Testis (tissue), 2 donors: Measurements from ENCODE around the gene HS1BP3.

ENCODE experiments used
- POLR2A ChIP-seq: fragments of 450-650 bp; IDR thresholded peaks from one replicate; pipeline ENCODE4 v1.6.1; 2017; ENCODE audit warnings: antibody characterized with exemption, mild to moderate bottlenecking, moderate library complexity
- TF ChIP-seq, protein P1 (sequence below), 3 experiments: fragments of 450-650 bp in 2 of 3; fragments of 200-600 bp in 1 of 3; sonication (generic) in 1 of 3; IDR thresholded peaks; one replicate each; pipeline ENCODE4 v1.5.1; 2016 to 2019; ENCODE audit warnings: antibody characterized with exemption in 3 of 3, mild to moderate bottlenecking in 2 of 3, moderate library complexity in 1 of 3

DNA sequence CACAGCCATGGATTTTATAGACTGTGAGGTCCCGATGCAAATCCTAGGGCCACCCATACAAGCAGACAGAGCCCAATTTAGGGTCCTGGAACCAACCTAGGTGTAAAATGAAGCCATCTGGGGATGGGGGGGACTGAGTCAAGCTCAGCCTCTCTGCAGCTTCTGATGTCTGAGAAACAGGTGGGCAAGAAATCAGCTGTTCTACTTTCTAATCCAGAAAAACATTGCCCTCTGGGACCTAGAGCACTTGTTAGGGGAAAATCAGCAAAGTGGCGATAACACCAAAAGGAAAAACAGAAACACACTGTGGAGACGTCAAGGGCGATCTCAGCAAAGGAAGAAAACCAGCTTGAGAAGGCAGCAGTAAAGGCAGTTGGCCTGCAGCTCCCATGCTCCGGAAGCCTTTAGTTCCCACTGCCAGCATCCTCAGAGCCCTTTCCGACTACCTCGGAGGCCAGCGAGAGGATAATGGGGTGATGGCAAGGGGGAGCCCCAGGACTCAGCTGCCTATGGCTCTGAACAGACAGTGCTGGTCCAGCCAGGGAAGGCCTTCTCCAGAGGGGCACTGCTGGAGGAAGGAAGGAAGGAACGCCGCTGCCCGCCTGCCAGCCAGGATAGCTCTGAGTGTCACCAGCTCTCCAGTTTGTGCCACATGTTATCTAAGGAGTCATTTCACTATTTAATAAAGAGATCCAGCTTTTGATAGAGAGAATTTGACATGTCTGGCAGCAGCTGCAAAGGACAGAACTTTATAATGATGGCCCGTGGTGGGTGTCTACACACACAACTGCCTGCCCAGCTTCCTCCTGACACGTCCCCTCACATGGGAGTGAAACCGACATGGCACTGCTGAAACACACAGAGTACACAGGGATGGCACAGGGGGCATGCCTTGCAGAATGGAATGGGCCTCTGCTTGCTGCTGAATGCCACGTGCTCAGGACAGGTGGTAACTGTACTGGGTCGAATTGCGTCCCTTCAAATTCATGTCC lies 37.7 kb downstream of the HS1BP3 start:
- no peak for TF ChIP-seq POLR2A
- TF ChIP-seq, protein P1, sequence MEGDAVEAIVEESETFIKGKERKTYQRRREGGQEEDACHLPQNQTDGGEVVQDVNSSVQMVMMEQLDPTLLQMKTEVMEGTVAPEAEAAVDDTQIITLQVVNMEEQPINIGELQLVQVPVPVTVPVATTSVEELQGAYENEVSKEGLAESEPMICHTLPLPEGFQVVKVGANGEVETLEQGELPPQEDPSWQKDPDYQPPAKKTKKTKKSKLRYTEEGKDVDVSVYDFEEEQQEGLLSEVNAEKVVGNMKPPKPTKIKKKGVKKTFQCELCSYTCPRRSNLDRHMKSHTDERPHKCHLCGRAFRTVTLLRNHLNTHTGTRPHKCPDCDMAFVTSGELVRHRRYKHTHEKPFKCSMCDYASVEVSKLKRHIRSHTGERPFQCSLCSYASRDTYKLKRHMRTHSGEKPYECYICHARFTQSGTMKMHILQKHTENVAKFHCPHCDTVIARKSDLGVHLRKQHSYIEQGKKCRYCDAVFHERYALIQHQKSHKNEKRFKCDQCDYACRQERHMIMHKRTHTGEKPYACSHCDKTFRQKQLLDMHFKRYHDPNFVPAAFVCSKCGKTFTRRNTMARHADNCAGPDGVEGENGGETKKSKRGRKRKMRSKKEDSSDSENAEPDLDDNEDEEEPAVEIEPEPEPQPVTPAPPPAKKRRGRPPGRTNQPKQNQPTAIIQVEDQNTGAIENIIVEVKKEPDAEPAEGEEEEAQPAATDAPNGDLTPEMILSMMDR (IDR thresholded peaks at IDR 0.05) = no peak
